GM12873 (cell line): ENCODE data around the gene ASPSCR1.

ENCODE experiments used
- TF ChIP-seq, protein P1 (sequence below): IDR thresholded peaks from 2 replicates; pipeline ENCODE4 v1.5.1; 2012; ENCODE audit warnings: low read depth, mild to moderate bottlenecking, moderate library complexity, low read length, control low read depth; ENCODE audit not compliant: insufficient read depth; ENCODE audit errors: missing control alignments

Gene ASPSCR1

DNA sequence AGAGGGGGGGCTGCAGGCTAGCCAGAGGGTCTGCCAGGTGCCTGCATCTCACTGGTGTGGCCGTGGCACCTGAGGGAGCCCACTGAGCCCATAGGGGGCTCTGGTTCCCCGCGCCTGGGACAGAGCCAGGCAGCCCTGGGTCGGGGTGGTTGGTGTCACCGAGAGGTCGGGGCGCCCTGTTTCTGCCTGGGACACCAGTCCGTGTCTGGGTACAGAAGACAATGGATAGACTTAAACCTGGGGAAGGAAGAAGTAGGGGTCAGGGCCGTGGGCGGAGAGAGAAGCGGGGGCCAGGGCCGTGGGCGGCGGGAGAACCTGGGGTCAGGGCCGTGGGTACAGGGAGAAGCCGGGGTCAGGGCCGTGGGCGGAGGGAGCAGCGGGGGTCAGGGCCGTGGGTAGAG is 71.1 kb downstream of the ASPSCR1 start:
- TF ChIP-seq, protein P1, sequence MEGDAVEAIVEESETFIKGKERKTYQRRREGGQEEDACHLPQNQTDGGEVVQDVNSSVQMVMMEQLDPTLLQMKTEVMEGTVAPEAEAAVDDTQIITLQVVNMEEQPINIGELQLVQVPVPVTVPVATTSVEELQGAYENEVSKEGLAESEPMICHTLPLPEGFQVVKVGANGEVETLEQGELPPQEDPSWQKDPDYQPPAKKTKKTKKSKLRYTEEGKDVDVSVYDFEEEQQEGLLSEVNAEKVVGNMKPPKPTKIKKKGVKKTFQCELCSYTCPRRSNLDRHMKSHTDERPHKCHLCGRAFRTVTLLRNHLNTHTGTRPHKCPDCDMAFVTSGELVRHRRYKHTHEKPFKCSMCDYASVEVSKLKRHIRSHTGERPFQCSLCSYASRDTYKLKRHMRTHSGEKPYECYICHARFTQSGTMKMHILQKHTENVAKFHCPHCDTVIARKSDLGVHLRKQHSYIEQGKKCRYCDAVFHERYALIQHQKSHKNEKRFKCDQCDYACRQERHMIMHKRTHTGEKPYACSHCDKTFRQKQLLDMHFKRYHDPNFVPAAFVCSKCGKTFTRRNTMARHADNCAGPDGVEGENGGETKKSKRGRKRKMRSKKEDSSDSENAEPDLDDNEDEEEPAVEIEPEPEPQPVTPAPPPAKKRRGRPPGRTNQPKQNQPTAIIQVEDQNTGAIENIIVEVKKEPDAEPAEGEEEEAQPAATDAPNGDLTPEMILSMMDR: no peak

DNA sequence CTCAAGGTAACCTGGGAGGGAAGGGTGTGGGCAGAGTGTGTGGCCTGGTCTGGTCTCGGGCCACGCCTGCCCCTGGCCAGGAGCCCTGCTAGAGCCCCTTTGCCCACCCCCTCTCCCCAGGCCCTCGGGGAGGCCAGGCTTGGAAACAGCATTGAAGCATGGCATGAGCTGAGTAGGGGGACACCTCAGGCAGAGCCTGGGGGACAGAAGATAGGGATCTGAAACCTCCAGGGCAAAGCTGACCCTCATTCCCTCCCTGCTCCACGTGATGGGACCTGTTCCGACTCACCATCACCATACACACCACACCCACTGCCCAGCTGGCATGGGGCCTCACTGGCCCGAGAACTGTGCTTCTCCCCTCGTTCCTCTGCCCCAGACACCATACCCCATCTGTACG is 71.7 kb downstream of the ASPSCR1 start:
- TF ChIP-seq, protein P1: no peak

DNA sequence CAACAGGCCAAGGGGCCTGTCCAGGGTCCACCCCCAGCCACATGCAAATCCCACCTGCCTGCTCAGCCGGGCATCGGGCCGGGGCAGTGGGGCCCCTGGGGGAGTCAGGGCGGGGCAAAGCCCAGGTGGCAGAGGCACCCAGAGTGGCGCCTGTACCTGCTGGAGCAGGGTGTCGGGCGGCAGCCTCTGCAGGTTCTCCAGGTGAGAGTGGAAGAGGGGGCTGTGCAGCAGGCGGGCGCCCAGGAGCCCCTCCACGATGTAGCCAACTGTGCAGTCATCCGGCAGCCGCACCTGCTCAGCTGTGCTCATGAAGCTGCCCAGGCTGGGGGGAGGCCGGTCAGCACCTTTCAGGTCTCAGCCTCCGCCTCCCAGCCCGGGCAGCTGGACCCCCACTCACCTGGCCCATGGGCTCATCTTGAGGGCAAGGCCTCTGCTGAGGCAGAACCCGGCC is 72.1 kb downstream of the ASPSCR1 start:
- TF ChIP-seq, protein P1: no peak

DNA sequence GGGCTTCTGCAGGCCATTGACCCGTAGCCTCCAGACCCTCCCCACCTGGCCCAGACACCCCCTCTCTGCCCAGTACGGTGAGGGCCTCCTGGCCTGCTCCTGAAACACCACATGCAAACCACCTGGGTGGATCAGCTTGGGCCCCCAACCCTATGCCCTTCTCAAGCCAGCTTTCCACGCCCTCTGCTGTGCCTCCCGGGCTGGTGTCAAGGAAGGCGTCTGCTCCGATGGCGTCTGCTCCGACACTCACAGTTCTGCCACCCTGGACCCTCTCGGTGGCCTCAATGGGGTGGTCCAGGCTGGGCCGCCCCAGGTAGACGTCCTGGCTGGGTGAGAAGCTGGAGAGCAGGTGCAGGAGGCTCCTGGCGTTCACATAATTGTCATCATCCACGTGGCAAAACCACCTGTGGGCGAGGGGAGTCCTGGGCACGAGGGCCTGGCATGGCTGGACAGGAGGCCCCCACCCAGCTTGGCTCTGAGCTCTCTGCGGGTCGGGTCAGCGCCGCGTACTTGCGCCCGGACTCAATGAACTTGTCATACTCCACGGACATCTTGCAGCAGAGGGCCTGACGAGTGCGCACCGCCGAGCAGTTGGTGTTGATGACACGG is 72.8 kb downstream of the ASPSCR1 start:
- TF ChIP-seq, protein P1: no peak

DNA sequence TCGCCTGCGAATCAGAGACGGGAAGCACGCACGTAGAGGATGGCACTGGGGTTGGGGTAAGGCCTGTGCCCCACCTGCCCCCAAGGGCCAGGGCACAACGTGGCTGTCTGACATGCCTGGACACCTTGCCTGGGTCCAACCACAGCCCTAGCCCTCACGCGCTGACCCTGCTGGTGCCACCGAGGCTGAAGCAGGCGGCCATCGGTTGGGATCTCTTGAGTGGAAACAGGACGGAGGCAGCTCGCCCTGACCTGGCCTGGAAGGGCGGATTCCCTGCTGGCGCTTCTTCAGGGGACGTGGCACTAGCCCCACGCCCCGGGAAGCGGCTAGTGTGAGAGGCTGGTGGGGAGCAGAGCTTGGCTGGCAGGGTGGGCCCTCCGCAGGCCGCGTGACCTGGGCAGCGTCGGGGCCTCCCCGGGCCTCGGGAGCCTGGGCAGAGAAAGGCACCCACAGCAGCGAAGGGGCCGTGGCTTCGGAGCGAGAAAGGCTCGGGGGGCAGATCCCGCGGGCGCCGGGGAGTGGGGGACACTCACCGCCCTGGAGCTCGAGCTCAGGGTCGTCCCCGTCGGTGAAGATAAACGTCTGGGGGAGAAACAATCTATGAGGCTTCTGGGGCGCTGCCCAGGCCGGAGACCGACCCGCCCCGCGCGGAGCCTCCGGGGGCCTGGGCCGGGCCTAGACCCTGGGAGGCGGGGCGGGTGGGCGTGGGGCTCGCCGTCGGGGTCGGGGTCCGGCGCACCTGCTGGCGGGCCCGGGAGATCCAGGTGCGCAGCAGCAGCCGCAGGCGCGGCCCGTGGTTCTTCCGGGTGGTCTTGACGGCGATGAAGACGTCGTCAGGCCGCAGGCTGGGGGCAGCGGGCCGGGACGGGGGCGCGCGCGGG is 73.6 kb downstream of the ASPSCR1 start:
- TF ChIP-seq, protein P1: no peak

DNA sequence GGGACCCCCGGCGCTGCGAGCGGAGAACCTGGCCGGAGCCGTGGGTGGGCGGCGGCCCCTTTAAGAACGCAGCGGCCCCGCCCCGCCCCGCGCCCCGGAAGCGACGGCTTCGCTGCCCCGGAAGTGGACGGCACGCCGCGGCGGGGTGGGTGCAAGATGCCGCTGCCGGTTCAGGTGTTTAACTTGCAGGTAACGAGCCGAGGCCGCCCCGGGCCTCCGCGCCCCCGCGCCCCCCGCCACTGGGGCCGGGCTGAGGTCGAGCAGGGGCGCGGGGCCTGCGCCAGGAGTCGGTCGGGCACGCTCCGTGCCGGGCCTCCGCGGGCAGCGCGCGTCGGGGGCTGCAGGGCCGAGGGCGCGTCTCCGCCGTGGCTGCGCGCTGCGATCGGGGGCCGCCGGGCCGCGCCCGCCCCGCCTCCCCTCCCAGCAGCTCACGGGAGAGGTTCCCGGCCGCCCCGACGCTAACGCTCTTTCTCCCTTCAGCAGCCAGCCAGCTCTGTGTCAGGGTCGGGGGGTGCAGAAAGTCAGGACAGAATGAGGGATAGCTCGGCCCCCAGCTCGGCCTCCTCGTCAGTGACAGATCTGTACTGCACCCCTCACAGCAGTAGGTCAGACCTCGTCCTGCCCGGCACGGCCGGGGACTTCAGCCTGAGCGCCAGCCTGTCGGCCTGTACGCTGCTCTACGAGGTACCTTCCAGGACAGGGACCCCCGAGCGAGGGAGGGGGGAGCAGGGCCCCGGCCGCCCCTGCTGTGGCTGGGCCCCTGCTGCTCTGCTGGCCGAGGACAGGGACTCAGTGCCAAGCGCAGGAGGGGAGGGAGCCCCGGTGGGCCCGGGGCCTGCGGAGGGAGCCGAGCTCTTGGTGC is 74.6 kb downstream of the ASPSCR1 start, which contains the start of the genes GPS1 and RFNG:
Gene GPS1, plus strand, starts transcription at position 123 of the 862 bp plus-strand sequence. Its CDS starts 34 bp downstream, at position 157.
Gene RFNG, minus strand, starts transcription at position 36 of the 862 bp plus-strand sequence. CDS start 45 bp downstream, outside the sequence.
- TF ChIP-seq, protein P1: no peak
